Uterus (tissue), 4 donors: ENCODE results near the gene CBFB. TPM values are rescaled to one million over a fixed set of nuclear protein-coding genes. Genes with fewer than 3 reads are reported as not detected.

Experiments
- DNase-seq, 2 donors: peaks; one replicate each; pipeline ENCODE4 v3.0.0-alpha.2; 2019 to 2020
- H3K27ac ChIP-seq, 2 donors: fragments of 200-600 bp; sonication (generic); 1 replicate in 1 of 2; 2 replicates in 1 of 2; pipeline ENCODE4 v1.5.1; 2016 to 2018
- H3K27me3 ChIP-seq, 2 donors: fragments of 200-600 bp; sonication (generic); one replicate each; pipeline ENCODE4 v1.5.1; 2018 to 2019; ENCODE audit warnings: control low read depth in 1 of 2
- H3K36me3 ChIP-seq, 2 donors: fragments of 200-600 bp; sonication (generic); one replicate each; pipeline ENCODE4 v1.5.1; 2019; ENCODE audit warnings: control low read depth in 1 of 2
- H3K4me1 ChIP-seq, 2 donors: fragments of 200-600 bp; sonication (generic); one replicate each; pipeline ENCODE4 v1.5.1; 2018 to 2019; ENCODE audit warnings: control low read depth in 1 of 2
- H3K4me3 ChIP-seq, 2 donors: fragments of 200-600 bp; sonication (generic); 1 replicate in 1 of 2; 2 replicates in 1 of 2; pipeline ENCODE4 v1.5.1; 2018 to 2019; ENCODE audit warnings: mild to moderate bottlenecking in 1 of 2
- H3K9me3 ChIP-seq, 2 donors: fragments of 200-600 bp; sonication (generic); one replicate each; pipeline ENCODE4 v1.5.1; 2019; ENCODE audit warnings: control low read depth in 1 of 2
- POLR2A ChIP-seq, 2 donors: fragments of 450-650 bp; IDR thresholded peaks; one replicate each; pipeline ENCODE4 v1.6.1; 2016; ENCODE audit warnings: antibody characterized with exemption in 2 of 2, mild to moderate bottlenecking in 1 of 2, moderate library complexity in 1 of 2
- intact Hi-C: fragments of 100-400 bp; cut with DNase I; formaldehyde crosslinking; loops from one replicate; pipeline ENCODE4 v1.15.1; 2023; ENCODE audit warnings: low total_unique reads
- total RNA-seq, 4 donors: library from RNA; depleted of rRNA in 3 of 4; stranded (reverse); fragments of >200 nt in 3 of 4; gene quantifications; one replicate each; pipeline versions ENCODE4 v1.1.0 to v1.2.4, GENCODE V29; 2014 to 2023
- TF ChIP-seq, protein P1 (sequence below), 4 experiments: fragments of 200-600 bp in 2 of 4; fragments of 450-650 bp in 2 of 4; sonication (generic) in 2 of 4; IDR thresholded peaks; one replicate each; pipeline ENCODE4 v1.5.1; 2016 to 2019; ENCODE audit warnings: antibody characterized with exemption in 4 of 4, mild to moderate bottlenecking in 2 of 4, moderate library complexity in 1 of 4
- donor health status: DM: yes; HTN: yes; CAD: no.

Gene CBFB
- total RNA-seq, 4 donors from 2014 or later: 42.1 to 108 (median 75.9) TPM

DNA sequence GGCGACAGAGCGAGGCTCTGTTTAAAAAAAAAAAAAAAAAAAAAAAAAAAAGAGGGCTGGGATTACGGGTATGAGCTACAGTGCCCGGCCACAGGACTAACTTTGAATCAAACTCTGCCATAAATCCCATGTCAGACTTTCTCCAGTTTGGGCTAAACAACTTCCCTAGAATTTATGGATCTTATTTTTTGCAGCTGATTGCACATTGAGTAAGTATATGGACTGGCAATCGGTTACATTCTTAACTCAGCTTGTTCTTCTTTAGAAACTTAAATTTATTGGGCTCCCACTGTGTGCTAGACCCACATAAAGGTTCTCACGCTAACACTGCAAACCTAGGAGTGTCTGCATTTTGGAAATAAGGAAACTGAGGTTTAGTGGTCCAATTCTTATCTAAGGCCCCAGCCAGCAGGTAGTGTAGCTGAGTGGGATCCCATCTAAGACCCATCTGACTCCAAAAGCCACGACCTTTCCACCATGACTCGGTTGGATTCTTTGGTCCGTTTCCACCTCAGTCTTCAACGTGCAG is 718 bp upstream of the CBFB start:
- peaks cover 5 to 20% of the 10 kb centered on the region in 2 donors for H3K4me1 ChIP-seq
- no peaks in the 10 kb centered on the region for H3K27me3 ChIP-seq
- no peaks in the 10 kb centered on the region for H3K36me3 ChIP-seq
- intact Hi-C loops: no loop called here
- TF ChIP-seq POLR2A (IDR thresholded peaks at IDR 0.05): no peak
- TF ChIP-seq, protein P1, sequence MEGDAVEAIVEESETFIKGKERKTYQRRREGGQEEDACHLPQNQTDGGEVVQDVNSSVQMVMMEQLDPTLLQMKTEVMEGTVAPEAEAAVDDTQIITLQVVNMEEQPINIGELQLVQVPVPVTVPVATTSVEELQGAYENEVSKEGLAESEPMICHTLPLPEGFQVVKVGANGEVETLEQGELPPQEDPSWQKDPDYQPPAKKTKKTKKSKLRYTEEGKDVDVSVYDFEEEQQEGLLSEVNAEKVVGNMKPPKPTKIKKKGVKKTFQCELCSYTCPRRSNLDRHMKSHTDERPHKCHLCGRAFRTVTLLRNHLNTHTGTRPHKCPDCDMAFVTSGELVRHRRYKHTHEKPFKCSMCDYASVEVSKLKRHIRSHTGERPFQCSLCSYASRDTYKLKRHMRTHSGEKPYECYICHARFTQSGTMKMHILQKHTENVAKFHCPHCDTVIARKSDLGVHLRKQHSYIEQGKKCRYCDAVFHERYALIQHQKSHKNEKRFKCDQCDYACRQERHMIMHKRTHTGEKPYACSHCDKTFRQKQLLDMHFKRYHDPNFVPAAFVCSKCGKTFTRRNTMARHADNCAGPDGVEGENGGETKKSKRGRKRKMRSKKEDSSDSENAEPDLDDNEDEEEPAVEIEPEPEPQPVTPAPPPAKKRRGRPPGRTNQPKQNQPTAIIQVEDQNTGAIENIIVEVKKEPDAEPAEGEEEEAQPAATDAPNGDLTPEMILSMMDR (IDR thresholded peaks at IDR 0.05): no peak
- DNase-seq: no peak
- H3K9me3 ChIP-seq: no peaks in the 10 kb centered on the region
- peak overlapping the region; percentile 91 to 99 for H3K27ac ChIP-seq
- H3K4me3 ChIP-seq: peak overlapping the region; percentile 40 to 95

DNA sequence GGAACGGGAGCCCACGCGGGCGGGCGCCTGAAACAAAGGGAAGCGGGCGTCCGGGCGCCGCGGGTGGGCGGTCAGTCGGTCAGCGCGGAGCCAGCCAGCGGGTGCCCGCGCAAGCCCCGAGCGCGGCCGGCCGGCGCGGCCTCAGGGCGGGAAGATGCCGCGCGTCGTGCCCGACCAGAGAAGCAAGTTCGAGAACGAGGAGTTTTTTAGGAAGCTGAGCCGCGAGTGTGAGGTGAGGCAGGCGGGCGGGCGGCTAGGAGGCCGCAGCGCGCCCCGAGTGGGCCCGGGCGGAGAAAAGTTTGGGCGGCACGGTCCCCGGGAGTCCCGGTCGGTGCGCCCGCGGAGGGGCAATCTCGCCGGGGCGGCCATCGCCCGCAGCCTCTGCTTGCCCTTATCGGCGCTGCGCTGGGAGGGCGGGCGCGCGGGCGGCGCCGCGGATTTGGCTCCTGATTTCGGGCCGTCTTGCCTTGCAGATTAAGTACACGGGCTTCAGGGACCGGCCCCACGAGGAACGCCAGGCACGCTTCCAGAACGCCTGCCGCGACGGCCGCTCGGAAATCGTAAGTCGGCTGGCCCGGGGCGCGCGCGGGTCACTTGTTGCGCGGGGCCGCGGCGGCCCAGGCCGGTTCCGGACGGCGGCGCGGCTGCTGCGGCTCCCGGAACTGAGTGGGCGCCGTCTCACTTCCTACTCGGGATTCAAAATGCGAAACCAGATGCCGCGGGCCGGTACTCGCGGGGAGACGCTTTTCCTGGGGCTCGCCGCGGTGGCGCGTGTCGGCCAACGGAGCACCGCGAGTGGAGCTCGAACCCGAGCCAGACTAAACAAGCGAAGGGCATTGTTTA is 526 bp downstream of the CBFB start:
- DNase-seq: peak; percentile 59 to 69
- Histone ChIP-seq H3K4me1 (peaks cover 5 to 20% of the 10 kb centered on the region in 2 donors), H3K27ac (peak overlapping the region; percentile 91 to 96), H3K27me3 (no peaks in the 10 kb centered on the region), H3K36me3 (no peaks in the 10 kb centered on the region), H3K9me3 (no peaks in the 10 kb centered on the region), H3K4me3 (peak overlapping the region; percentile 54 to 95)
- TF ChIP-seq, protein P1 (IDR thresholded peaks at IDR 0.05): no peak
- no peak for TF ChIP-seq POLR2A (IDR thresholded peaks at IDR 0.05)
- intact Hi-C loops: no loop called here

DNA sequence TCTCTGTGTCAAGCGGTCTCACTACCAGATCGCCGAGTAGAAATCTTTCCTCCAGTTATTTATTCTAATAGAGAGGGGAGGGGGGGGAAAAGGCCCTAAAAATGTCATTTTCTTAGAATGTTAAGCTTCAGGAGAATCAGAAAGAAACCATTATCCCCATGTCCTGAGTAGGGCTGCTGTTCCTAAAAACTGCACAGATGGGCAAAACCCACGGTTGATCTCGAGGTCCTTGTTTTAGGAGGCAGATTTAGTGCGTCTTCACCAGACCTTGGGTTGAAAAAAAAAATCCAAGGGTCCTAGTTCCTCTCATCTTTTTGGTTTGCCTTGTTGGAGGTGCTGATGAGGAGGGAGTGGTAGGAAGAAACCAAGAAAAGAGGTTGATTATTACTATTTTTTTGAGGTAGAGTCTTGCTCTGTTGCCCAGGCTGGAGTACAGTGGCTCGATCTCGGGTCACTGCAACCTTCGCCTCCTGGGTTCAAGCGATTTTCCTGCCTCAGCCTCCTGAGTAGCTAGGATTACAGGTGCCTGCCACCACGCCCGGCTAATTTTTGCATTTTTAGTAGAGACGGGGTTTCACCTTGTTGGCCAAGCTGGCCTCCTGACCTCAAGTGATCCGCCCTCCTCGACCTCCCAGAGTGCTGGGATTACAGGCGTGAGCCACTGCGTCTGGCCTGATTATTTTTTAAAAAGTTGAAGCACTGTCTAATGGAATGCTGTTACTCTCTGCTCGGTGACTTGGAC is 1.4 kb downstream of the CBFB start:
- Histone ChIP-seq H3K4me1 (peaks cover 5 to 20% of the 10 kb centered on the region in 2 donors), H3K27me3 (no peaks in the 10 kb centered on the region), H3K36me3 (no peaks in the 10 kb centered on the region), H3K9me3 (no peaks in the 10 kb centered on the region), H3K4me3 (peak overlapping the region; percentile 54 to 95), H3K27ac (peak overlapping the region; percentile 91 to 96)
- intact Hi-C loops: no loop called here
- DNase-seq: no peak
- TF ChIP-seq, protein P1 (IDR thresholded peaks at IDR 0.05): no peak
- TF ChIP-seq POLR2A (IDR thresholded peaks at IDR 0.05): no peak

DNA sequence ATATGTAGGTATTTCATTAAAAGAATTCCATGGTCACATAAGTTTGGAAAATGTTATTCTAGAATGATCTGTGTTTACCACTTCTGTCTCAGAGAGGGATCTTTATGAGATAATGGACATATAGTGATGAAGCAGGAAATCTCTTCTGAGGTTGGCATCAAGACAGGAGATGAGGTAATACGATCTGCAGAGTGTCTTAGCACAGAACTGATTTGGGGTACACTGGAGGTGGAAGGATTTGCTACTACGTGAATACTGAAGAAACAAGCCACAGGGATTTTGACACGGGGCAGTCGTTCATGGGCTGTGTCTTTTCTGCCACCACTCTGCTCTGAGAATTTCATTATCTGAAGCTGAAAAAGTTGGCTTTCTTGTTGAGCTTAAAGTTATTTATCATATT is 5.5 kb downstream of the CBFB start:
- no peak overlapping the region for H3K4me3 ChIP-seq
- no peaks in the 10 kb centered on the region for H3K36me3 ChIP-seq
- H3K4me1 ChIP-seq: peaks cover 5 to 20% of the 10 kb centered on the region in 2 donors
- no peak for DNase-seq
- intact Hi-C loops: no loop called here
- H3K27me3 ChIP-seq: no peaks in the 10 kb centered on the region
- no peaks in the 10 kb centered on the region for H3K9me3 ChIP-seq
- TF ChIP-seq, protein P1 (IDR thresholded peaks at IDR 0.05): no peak
- TF ChIP-seq POLR2A (IDR thresholded peaks at IDR 0.05): no peak
- H3K27ac ChIP-seq: peak overlapping the region in 1 of 2 donors; percentile 4
